Measurements from ENCODE around the gene CYP46A1.

Gene CYP46A1

GRCh38 chr14:99668307-99669295 is 15.5 kb upstream of the CYP46A1 start:
- no peak overlapping the region for H3K4me3 ChIP-seq (ENCODE audit: low read depth, low read length)
- DNase-seq (ENCODE audit: low read depth), result no peak
- no peak for TF ChIP-seq CTCF (IDR thresholded peaks at IDR 0.05; ENCODE audit: control insufficient read depth, extremely low read depth, insufficient read depth)

GRCh38 chr14:99670361-99671234 is 13.5 kb upstream of the CYP46A1 start:
- no peak for TF ChIP-seq CTCF (IDR thresholded peaks at IDR 0.05; ENCODE audit: control insufficient read depth, extremely low read depth, insufficient read depth)
- DNase-seq (ENCODE audit: low read depth), result peak; percentile 7
- H3K4me3 ChIP-seq (ENCODE audit: low read depth, low read length), result no peak overlapping the region

GRCh38 chr14:99671235-99672224 is 12.6 kb upstream of the CYP46A1 start:
- DNase-seq (ENCODE audit: low read depth), result no peak
- H3K4me3 ChIP-seq (ENCODE audit: low read depth, low read length), result no peak overlapping the region
- no peak for TF ChIP-seq CTCF (IDR thresholded peaks at IDR 0.05; ENCODE audit: control insufficient read depth, extremely low read depth, insufficient read depth)

GRCh38 chr14:99672506-99673304 is 11.4 kb upstream of the CYP46A1 start:
- no peak for DNase-seq (ENCODE audit: low read depth)
- no peak overlapping the region for H3K4me3 ChIP-seq (ENCODE audit: low read depth, low read length)
- TF ChIP-seq CTCF (IDR thresholded peaks at IDR 0.05; ENCODE audit: control insufficient read depth, extremely low read depth, insufficient read depth), result no peak

- no peak overlapping the region for H3K4me3 ChIP-seq (ENCODE audit: low read depth, low read length)
- no peak for DNase-seq (ENCODE audit: low read depth)
- TF ChIP-seq CTCF (IDR thresholded peaks at IDR 0.05; ENCODE audit: control insufficient read depth, extremely low read depth, insufficient read depth), result no peak
Observed at GRCh38 chr14:99673305-99674063, 10.6 kb upstream of the CYP46A1 start.

Measured in LNCaP clone FGC (cell line).